ENCODE results near the gene KANSL1. TPM values are rescaled to one million over a fixed set of nuclear protein-coding genes. Genes with fewer than 3 reads are reported as not detected.

KANSL1 gene
- total and polyA plus RNA-seq, 8 donors: 24.6 to 86.6 (median 48.2) TPM

- no peaks in the 10 kb centered on the region for H3K36me3 ChIP-seq
- FAIRE-seq (no peak), DNase-seq (no peak), ATAC-seq (no peak)
- H3K27me3 ChIP-seq: no peaks in the 10 kb centered on the region
- no peak for TF ChIP-seq CTCF (IDR thresholded peaks at IDR 0.05)
- H3K4me3 ChIP-seq: no peak overlapping the region
- WGBS, 2 donors: 69 to 75% methylated on average over 1 of the region's 1 CpG
- no peak overlapping the region for H3K27ac ChIP-seq
- peaks cover 23 to 48% (median 43%) of the 10 kb centered on the region in 3 donors for H3K4me1 ChIP-seq
- no peaks in the 10 kb centered on the region for H3K9me3 ChIP-seq
- intact Hi-C loops (cut with DNase I): loop anchor here in 2 of 3 donors (10.0 kb wide), 1 partner anchor 55 kb away; no protein-coding TSS in a partner anchor
Observed at GRCh38 chr17:46110219-46110618, 83.0 kb downstream of the KANSL1 start.

- intact Hi-C loops (cut with DNase I): loop anchor here in 2 of 3 donors (10.0 kb wide), 1 partner anchor 55 kb away; no protein-coding TSS in a partner anchor
- Histone ChIP-seq H3K9me3 (no peaks in the 10 kb centered on the region), H3K36me3 (no peaks in the 10 kb centered on the region), H3K4me3 (no peak overlapping the region), H3K27me3 (no peaks in the 10 kb centered on the region), H3K27ac (no peak overlapping the region), H3K4me1 (peaks cover 23 to 48% (median 43%) of the 10 kb centered on the region in 3 donors)
- ATAC-seq: no peak
- no peak for TF ChIP-seq CTCF (IDR thresholded peaks at IDR 0.05)
- 40 to 50% methylated on average over 2 of the region's 2 CpGs for WGBS, 2 donors
- FAIRE-seq: no peak
- DNase-seq: no peak
Observed at GRCh38 chr17:46109603-46110189, 83.5 kb downstream of the KANSL1 start.

- no peak for TF ChIP-seq CTCF (IDR thresholded peaks at IDR 0.05)
- peaks cover 19 to 48% (median 43%) of the 10 kb centered on the region in 3 donors for H3K4me1 ChIP-seq
- WGBS, 2 donors: 36 to 42% methylated on average over 4 of the region's 4 CpGs
- ATAC-seq (peak in 3 of 4 donors; percentile 41 to 61 (median 43)), DNase-seq (no peak), FAIRE-seq (no peak)
- H3K27ac ChIP-seq: peak overlapping the region in 1 of 4 donors; percentile 28
- H3K27me3 ChIP-seq: no peaks in the 10 kb centered on the region
- H3K36me3 ChIP-seq: no peaks in the 10 kb centered on the region
- intact Hi-C loops (cut with DNase I): no loop called here
- H3K4me3 ChIP-seq: no peak overlapping the region
- no peaks in the 10 kb centered on the region for H3K9me3 ChIP-seq
Observed at GRCh38 chr17:46108550-46109110, 84.6 kb downstream of the KANSL1 start.

- intact Hi-C loops (cut with DNase I): no loop called here
- DNase-seq (no peak), FAIRE-seq (no peak), ATAC-seq (peak; percentile 22 to 59 (median 33))
- H3K27me3 ChIP-seq: no peaks in the 10 kb centered on the region
- 48% methylated on average over 2 of the region's 2 CpGs for WGBS, 2 donors
- H3K27ac ChIP-seq: peak overlapping the region in 1 of 4 donors; percentile 28
- no peak for TF ChIP-seq CTCF (IDR thresholded peaks at IDR 0.05)
- H3K4me3 ChIP-seq: no peak overlapping the region
- peaks cover 19 to 48% (median 45%) of the 10 kb centered on the region in 3 donors for H3K4me1 ChIP-seq
- no peaks in the 10 kb centered on the region for H3K36me3 ChIP-seq
- H3K9me3 ChIP-seq: no peaks in the 10 kb centered on the region
Observed at GRCh38 chr17:46108120-46108519, 85.1 kb downstream of the KANSL1 start.

Data from pancreas (tissue), 10 donors.